Colonic mucosa (tissue), 4 donors: Measurements from ENCODE around the gene SORT1. TPM values are rescaled to one million over a fixed set of nuclear protein-coding genes. Genes with fewer than 3 reads are reported as not detected.

Experiments used
- DNase-seq: peaks from one replicate; pipeline ENCODE4 v3.0.0-alpha.2; 2020
- H3K27ac ChIP-seq: fragments of 200-600 bp; one replicate; pipeline ENCODE4 v1.8.0; 2021
- H3K27me3 ChIP-seq: fragments of 200-600 bp; one replicate; pipeline ENCODE4 v1.8.0; 2021
- H3K36me3 ChIP-seq: fragments of 200-600 bp; one replicate; pipeline ENCODE4 v1.8.0; 2021
- H3K4me1 ChIP-seq: fragments of 200-600 bp; one replicate; pipeline ENCODE4 v1.8.0; 2021; ENCODE audit warnings: mild to moderate bottlenecking
- H3K4me3 ChIP-seq: fragments of 200-600 bp; one replicate; pipeline ENCODE4 v1.8.0; 2021
- H3K9ac ChIP-seq, 2 donors: one replicate each; pipeline ENCODE4 v1.7.0; 2013; ENCODE audit warnings: control low read depth in 2 of 2, low read depth in 2 of 2, low read length in 2 of 2
- H3K9me3 ChIP-seq: fragments of 200-600 bp; one replicate; pipeline ENCODE4 v1.8.0; 2021
- CTCF ChIP-seq: fragments of 200-600 bp; IDR thresholded peaks from one replicate; pipeline ENCODE4 v1.8.0; 2022; ENCODE audit warnings: antibody characterized with exemption, mild to moderate bottlenecking
- intact Hi-C: fragments of 100-400 bp; cut with DNase I; formaldehyde crosslinking; loops from one replicate; pipeline ENCODE4 v1.14.1; 2022
- total RNA-seq, 2 donors: library from RNA; stranded (reverse); fragmentation: NEBNext Ultra II Directional in 1 of 2; extraction: Animal tissue kit (Norgen Biotek cat#: 25700) in 1 of 2; gene quantifications; one replicate each; pipeline ENCODE4 v1.2.1, GENCODE V29; 2021
- donor health status: healthy.
- donor health status: DM: no; HTN: no; CAD: no.
- donor health status: DM: no; HTN: no; CAD: no.

The SORT1 gene
- total RNA-seq, 2 donors from 2014 or later, result 76.2 to 134 TPM

GRCh38 chr1:109300650-109301151 lies 97.0 kb downstream of the SORT1 start:
- no peak for TF ChIP-seq CTCF
- H3K36me3 ChIP-seq, result no peaks in the 10 kb centered on the region

GRCh38 chr1:109299558-109300343 lies 98.0 kb downstream of the SORT1 start:
- no peak for TF ChIP-seq CTCF
- no peak overlapping the region for H3K27ac ChIP-seq
- H3K36me3 ChIP-seq, result no peaks in the 10 kb centered on the region
- H3K4me1 ChIP-seq, result no peaks in the 10 kb centered on the region
- no peaks in the 10 kb centered on the region for H3K27me3 ChIP-seq
- intact Hi-C loops, result no loop called here
- no peaks in the 10 kb centered on the region for H3K9me3 ChIP-seq
- no peak overlapping the region for H3K9ac ChIP-seq
- no peak for DNase-seq
- no peak overlapping the region for H3K4me3 ChIP-seq

More at GRCh38 chr1:109300650-109301151, 97.0 kb downstream of the SORT1 start:
- DNase-seq, result no peak
- H3K9ac ChIP-seq, result no peak overlapping the region
- no peaks in the 10 kb centered on the region for H3K4me1 ChIP-seq
- H3K27ac ChIP-seq, result no peak overlapping the region
- intact Hi-C loops, result no loop called here
- no peak overlapping the region for H3K4me3 ChIP-seq
- no peaks in the 10 kb centered on the region for H3K27me3 ChIP-seq
- no peaks in the 10 kb centered on the region for H3K9me3 ChIP-seq

GRCh38 chr1:109298666-109299557 lies 98.8 kb downstream of the SORT1 start:
- H3K27ac ChIP-seq, result no peak overlapping the region
- no peaks in the 10 kb centered on the region for H3K4me1 ChIP-seq
- H3K36me3 ChIP-seq, result no peaks in the 10 kb centered on the region
- DNase-seq, result no peak
- H3K27me3 ChIP-seq, result no peaks in the 10 kb centered on the region
- no peak overlapping the region for H3K4me3 ChIP-seq
- intact Hi-C loops, result no loop called here
- TF ChIP-seq CTCF, result no peak
- no peaks in the 10 kb centered on the region for H3K9me3 ChIP-seq
- H3K9ac ChIP-seq, result no peak overlapping the region

GRCh38 chr1:109296782-109297181 lies 100.9 kb downstream of the SORT1 start:
- TF ChIP-seq CTCF, result no peak
- intact Hi-C loops, result no loop called here

GRCh38 chr1:109295712-109296415 lies 101.9 kb downstream of the SORT1 start:
- intact Hi-C loops, result no loop called here
- Histone ChIP-seq H3K4me1 (no peaks in the 10 kb centered on the region), H3K4me3 (no peak overlapping the region), H3K36me3 (no peaks in the 10 kb centered on the region), H3K9me3 (no peaks in the 10 kb centered on the region), H3K9ac (no peak overlapping the region), H3K27me3 (no peaks in the 10 kb centered on the region), H3K27ac (no peak overlapping the region)
- no peak for DNase-seq
- no peak for TF ChIP-seq CTCF

More at GRCh38 chr1:109296782-109297181, 100.9 kb downstream of the SORT1 start:
- H3K27me3 ChIP-seq, result no peaks in the 10 kb centered on the region
- H3K27ac ChIP-seq, result no peak overlapping the region
- no peaks in the 10 kb centered on the region for H3K36me3 ChIP-seq
- H3K9me3 ChIP-seq, result no peaks in the 10 kb centered on the region
- H3K4me1 ChIP-seq, result no peaks in the 10 kb centered on the region
- DNase-seq, result no peak
- H3K4me3 ChIP-seq, result no peak overlapping the region
- no peak overlapping the region for H3K9ac ChIP-seq
